HG03175 (cell line): Measurements from ENCODE around the gene RPGRIP1L.

ENCODE experiments used
- ATAC-seq: cut with Tn5 transposase; IDR thresholded peaks from one replicate; pipeline ENCODE4 v1.9.1; 2021; ENCODE audit warnings: mild to moderate bottlenecking, moderate library complexity; ENCODE audit not compliant: unreplicated experiment

Gene RPGRIP1L

DNA sequence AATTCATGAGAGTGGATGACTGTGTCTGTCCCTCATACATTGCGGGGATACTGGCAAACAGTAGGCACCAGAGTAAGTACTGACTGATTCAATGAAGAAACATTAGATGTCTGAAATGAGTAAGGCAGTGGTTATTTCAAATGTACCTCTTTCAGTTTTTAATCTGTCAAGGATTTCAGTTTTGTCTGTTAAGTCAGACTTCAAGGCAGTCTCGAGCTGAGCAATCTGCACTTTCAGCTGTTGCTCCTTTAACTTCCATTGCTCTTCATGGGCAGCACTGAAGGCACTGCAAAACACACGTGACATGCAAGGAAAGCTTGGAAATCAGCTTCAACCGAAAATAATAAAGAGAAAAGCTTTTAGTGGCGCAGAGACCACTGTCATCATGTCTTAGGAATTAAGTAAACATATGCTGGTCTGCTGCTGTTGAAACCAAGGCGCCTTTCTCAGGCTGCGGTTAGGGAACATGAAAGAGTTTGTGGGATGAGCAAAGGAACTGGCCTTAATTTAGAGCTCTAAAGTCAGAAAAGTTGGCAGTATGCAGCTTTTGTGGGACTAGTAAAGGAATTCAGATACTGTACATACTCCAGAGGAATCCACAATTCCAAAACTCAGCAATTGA, 38.8 kb downstream of the RPGRIP1L start:
- no peak for ATAC-seq

DNA sequence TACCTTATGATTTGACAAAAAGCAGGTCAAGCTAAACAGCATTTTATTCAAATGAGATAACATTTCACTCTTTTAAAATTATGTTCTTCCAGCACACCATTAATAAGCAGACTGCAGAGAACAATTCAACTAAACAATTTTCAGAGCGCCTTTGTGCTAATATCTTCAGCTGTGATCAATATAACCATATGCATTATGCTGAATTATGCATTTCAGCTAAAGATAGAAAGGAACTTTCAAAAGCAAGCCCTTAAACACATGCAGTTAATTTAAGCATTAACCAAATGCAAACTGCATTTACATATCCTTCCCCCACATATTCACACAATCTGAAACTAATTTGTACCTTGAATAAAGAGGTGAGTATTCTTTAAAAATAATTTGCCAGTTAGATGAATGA, 41.6 kb downstream of the RPGRIP1L start:
- no peak for ATAC-seq

DNA sequence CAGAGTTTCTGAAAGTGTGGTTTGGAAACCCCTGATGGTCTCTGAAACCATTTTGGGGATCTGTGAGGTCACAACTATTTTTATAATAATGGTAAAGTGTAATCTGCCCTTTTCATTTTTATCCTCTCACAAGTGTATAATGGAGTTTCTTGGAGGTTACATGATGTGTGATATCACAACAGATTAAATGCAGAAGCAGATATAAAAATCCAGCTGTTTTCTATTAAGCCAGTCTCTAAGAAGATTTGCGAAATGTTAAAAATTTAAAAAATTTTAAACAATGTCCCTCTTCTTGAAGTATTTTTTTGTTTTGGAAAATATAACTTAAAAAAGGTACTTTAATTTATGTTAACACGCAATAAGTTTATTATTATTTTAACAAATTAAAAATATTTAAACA, 48.7 kb downstream of the RPGRIP1L start:
- no peak for ATAC-seq

DNA sequence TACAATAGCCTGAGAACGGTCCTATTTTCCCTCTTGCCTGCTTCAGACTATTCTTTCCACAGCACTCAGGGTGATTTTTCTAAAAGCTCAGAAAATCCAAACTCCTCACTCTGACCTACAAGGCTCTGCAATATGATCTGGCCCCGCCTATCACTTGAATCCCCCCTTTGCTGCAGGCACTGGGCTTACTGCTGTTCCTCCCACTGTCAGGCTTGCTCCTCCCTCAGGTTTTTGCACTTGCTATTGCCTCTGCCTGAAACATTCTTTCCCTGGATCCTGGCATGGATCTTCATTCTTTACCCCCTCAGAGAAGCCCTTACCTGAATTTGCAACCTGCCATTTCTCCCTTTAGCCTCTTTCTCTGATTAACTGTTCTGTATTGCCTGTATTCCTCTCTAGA, 52.3 kb downstream of the RPGRIP1L start:
- ATAC-seq = no peak

DNA sequence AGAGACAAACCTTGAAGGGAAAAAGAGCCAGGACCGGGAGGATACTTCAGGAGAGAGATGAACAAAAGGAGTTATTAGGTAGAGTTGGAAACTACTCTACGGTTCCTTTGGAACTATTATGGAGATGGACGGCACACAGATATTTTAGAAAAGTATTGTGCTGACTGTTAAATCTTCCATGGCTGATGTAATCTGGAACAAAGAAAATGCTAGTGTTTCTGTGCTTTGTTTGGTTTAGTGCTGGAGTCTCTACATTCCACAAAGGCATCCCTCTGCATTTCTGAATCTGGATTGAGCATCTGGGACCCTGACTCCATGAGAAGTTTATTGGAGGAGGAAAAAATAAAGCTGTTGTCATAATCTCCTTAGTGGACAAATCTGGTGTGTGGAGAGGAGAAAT, 57.2 kb downstream of the RPGRIP1L start:
- ATAC-seq = no peak

DNA sequence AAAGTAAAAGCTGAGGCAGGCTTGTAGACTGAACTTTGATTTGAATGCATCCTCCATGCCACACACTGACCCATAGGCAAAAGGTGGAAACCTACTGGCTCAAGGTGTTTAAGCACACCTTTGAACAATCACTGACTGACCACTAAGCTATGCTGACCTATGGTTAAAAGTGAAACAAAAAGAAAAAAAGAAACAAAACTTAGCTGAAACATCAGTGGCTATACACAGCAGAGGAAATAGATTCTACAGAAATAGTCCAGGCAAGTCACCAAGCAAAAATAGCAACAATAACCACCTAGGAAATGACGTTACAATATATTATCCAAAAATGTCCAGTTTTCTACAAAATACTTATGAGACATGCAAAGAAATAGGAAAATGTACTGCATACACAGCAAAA, 60.2 kb downstream of the RPGRIP1L start:
- ATAC-seq = no peak

DNA sequence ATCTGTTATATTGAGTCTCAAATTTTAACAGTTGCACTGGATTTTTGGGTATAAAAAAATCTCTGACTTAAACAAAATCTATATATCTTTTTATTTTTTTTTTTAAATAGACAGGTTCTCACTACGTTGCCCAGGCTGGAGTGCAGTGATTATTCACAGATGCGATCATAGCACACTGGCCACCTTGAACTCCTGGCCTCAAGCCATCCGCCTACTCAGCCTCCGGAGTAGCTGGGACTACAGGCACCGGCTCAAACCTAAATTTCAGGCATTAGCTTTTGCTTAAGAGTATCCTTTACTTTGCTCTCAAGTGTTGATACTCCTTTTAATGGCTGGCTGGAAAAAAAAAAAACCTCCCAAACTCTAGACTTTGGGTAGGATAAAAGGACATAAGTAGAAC, 61.6 kb downstream of the RPGRIP1L start:
- ATAC-seq = no peak

DNA sequence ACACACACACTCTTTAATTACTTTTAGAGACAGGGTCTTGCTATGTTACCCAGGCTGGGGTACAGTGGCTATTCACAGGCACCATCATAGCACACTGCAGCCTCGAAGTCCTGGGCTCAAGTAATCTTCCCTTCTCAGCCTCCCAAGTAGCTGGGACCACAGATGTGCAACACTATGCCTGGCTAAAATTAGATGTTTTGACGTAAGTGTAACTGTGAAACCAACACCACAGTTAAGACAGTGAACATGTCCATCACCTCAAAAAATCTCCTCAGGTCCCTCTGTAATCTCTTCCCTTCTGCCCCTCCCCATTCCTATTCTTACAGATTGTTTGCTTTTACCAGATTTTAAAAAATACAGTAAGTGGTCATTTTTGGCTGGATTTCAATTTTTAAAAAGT, 66.7 kb downstream of the RPGRIP1L start:
- no peak for ATAC-seq

DNA sequence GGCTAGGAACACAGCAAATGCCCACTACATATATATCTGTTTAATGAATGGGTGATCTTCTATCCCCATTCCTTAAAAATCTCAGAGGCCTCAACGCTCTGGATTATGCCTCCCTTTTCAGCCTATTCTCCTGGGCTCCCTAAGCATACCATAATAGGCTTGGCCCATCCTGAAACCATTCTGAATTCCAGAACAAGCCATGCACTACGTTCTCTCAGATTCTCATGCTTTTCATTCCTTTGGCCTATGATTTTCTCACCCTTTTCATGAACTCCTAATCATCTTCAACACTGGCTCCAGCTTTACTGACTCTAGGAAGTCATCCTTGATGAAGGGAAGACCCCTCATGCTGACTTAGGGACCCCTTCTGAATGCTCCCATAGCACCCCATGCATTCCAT, 71.1 kb downstream of the RPGRIP1L start:
- no peak for ATAC-seq

DNA sequence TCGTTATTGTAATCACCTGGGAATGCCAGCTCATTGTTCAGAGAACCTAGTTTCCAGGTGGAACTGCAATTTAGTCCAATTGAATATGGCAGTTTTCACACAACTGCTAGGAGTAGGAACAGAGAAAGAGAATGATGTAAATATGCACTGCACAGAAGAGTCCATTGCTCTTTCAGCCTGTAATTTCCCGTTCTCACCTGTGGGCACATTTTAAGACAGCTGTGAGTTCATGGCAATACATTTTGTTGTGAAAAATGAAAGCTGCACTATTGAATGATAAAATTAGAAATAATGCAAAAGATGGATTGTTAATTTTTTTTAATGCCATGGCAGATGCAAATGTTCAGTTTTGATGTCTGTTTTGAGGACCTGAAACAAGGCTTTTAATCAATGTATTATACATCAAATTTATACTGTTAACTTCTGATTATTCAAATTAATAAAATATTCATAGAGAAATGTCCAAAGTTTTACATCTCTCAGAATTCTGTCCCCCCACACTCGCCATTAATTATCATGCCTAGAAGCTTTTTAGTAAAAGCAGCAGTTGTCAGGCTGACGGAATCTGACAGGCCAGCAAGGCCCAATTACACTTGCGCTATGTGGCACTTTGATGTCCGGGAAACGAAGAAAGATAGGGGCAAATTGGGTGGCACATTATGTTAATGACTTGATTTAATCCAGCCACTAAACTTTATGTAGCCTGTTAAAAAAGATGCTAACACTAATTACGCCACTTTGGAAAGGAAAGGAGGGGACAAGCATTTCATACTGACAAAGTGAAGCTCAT, 72.2 kb downstream of the RPGRIP1L start:
- ATAC-seq = no peak

DNA sequence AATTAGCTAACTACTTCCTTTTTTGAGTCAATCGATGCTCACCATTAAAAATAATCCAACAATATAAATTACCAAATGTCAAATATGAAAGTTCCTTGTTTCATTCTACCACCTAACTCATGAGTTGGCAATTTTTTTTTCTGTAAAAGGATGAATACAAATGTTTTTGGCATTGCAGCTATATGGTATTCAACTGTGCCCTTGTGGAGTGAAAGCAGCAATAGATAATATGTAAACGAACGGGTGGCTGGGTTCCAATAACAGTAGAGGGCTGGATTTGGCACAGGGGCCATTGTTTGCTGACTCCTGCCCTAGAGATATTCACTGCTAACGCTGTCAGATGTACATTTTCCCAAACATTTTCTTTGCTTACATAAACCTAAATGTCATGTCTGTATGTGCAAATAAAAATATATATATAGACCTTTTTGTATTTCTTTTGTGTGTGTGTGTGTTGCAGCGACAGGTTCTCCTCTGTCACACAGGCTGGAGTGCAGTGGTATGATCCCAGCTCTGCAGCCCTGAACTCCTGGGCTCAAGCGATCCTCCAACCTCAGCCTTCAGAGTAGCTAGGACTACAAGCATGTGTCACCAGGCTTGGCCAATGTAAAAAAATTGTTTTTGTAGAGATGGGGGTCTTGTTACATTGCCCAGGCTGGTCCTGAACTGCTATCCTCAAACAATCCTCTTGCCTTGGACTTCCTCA, 73.9 kb downstream of the RPGRIP1L start:
- ATAC-seq = no peak

DNA sequence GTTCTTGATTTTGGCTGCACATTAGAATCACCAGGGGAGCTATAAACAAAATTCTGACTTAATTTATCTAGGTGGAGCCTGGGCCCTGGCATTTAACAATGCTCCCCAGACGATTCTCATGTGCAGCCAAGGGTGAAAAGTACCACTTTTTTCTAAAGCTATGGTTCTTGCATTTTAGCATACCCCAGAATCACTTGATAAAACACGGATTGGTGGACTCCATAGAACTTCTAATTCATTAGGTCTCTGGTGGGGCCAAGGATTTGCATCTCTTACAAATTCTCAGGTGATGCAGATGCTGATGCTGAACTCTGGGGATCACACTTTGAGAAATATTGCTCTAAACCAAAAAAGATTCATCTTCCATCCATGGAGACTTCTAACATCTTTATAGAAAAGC, 74.5 kb downstream of the RPGRIP1L start:
- ATAC-seq = no peak

DNA sequence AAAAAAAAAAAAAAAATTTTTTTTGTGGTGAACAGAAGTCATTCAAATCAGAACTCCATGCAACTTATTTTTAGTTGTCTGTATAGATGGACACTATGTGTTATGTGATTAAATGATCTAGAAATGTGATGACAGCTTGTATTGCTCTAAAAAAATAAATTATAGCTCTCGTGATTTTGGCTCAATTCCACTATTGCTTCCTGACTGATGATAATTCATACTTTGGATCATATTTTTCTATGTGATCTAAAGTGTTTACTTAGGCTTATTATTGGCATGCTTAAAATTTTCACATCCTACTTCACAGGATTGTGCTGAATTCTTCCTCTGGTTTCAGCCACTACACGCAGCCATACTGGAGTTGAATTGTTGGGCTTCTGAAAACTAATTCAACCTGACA, 76.8 kb downstream of the RPGRIP1L start:
- ATAC-seq = no peak

DNA sequence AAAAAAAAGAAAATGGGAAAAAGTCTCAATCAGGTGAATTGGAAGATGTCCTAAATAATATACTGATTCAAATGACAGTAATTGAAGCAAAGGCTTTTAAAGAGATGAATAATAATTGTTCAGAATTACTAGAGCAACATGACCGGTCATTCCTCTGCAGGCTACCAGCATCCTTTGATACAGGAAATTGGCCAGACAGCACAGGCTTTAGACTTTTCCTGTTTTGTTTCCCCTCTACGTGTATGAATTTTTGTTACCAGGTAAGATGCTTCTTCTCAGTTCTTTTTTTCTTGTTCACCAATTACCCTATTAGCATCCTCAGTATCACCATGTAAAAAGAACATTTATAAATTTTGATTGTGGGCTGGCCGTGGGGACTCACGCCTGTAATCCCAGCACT, 77.5 kb downstream of the RPGRIP1L start:
- no peak for ATAC-seq

DNA sequence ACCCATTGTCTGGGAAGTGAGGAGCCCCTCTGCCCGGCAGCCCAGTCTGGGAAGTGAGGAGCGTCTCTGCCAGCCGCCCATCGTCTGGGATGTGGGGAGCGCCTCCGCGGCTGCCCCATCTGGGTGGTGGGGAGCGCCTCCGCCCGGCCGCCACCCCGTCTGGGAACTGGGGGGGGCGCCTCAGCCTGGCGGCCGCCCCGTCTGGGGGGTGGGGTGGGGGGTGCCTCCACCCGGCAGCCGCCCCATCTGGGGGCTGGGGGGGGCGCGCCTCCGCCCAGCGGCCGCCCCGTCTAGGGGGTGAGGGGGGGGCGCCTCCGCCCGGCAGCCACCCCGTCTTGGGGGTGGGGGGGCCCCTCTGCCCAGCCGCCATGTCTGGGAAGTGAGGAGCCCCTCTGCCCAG, 78.4 kb downstream of the RPGRIP1L start:
- no peak for ATAC-seq

DNA sequence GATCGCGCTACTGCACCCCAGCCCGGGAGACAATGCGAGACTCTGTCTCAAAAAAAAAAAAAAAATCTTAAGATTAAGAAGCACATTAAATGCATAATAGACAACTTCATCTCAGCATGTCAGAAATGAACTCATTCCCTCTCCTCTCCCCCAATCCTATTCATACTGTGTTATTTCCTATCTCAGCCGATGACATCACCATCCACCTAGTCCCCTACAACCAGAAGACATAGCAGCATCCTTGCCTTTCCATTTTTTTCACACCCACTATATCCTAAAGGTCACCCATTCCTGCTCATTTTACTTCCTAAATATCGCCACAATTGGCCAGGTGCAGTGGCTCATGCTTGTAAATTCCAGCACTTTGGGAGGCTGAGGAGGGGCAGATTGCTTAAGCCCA, 81.3 kb downstream of the RPGRIP1L start:
- ATAC-seq = no peak

DNA sequence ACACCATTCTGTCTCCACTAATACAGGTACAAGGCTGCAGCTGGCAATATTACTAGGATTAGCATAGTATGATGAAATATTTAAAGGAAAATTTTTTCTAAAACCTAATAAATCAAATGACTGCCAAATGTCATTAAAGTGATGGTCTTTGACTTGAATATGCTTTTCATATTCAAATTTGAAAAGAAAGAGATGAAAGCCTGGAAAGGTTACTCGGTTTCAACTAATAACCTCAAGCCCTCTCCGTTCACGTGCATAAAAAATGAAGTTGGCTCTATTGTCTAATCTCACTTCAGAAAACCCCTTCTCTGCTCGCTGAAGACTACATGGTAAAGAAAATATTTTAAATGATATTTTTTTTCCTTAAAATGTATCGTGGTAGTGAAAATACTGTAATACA, 83.2 kb downstream of the RPGRIP1L start:
- no peak for ATAC-seq

DNA sequence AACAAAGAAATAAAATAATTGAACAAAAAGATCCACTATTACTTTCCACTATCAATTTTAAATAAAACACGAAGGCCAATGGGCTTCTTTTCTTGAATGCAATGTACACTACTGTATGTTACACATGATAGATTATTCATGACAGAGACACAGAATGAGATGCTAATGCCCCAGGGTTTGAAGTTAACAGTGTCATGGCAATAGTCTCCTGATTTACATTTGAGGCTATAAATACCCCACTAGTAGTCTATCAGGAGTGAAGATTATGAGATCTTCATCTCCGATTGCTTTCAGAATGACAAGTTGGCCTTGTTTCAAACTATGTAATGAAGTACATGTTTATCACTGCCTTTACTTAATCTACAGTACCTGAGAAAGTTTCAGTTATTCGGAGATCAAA, 84.4 kb downstream of the RPGRIP1L start:
- ATAC-seq = no peak

DNA sequence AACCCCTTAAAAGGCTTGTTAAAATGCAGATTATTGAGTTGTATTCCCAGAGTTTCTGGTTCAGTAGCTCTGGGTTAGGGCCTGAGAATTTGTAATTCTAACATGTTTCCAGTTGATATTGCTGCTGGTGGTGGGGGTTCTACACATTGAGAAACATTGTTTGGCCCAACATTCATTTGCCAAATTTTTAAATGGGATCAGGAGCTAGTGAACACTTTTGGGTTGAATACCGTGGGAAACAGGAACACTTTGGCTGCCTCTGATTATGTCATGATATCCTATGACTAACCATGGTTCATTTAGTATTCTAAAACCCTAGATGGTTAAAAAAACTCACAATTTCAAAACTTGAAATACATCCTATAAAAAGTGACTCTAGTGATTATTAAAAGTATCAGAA, 89.3 kb downstream of the RPGRIP1L start:
- ATAC-seq = no peak

DNA sequence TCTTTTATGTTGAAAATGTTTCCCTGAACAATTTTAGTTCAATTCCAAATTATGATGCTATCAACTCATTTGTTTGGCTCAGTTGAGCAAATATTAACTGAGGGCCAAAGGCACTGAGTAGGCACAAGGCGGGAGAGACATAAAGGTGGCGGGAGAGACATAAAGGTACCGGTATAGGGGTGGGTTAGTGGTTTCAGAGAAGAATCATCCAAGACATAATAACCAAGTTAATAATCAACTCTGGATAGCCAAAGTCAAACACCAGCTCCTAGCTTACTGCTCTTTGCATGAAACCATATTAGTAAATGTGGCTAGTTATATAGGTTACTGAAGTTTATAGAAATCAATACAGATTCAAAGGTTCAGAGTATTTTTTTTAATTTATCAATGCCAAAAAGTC, 91.7 kb downstream of the RPGRIP1L start:
- no peak for ATAC-seq

DNA sequence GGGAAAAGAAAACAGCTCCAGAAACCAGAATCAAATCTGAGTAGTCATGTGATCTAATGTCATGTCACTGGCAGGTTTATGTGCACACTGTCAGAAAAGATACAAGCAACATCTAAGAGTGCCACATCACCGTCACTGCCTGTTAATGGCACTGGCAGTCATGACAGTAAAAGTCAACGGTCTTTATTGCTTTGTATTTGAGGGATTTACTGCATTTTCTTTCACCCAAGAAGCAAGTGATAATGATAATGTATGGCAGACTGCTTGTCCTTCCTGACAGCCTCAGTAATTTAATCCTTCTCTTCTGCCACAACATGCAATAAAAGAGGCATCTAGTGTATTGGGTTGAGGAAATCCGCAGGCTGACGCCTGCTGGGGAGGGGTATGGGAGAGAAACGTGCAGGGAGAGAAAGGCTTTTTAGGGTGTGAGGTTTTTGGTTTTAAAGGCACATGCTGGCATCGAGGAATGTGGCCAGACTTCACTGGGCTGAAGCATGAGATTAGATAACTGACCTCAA, 92.4 kb downstream of the RPGRIP1L start:
- ATAC-seq = no peak

DNA sequence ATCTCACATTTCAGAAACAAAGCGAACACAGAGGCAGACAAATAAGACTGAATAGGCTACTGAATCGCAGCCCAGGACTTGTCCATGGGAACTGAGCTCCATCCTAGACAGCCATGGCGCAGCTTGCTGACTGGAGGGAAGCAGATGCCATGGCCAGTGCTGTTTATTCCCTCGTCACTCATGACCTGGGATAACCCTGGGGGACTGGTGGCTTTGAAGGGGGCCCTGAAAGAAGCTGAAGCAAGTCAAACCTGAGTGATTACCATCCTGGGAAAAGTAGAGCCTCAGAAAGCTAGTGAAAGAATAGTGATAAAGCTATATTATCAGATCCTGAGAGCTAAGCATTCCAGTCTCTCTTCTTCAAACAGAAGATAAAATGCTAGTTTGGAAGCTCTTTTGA, 94.1 kb downstream of the RPGRIP1L start:
- no peak for ATAC-seq
